GM13976 (cell line): ENCODE data around the gene RNF175.

Source experiments
- DNase-seq: peaks from one replicate; pipeline ENCODE4 v3.0.0; 2012; ENCODE audit warnings: low spot score
- in situ Hi-C: fragments of 300-500 bp; cut with MboI; formaldehyde crosslinking; loops from one replicate; pipeline ENCODE4 v1.12.0; 2022; ENCODE audit warnings: low sequenced_read_pairs, mixed read lengths, inconsistent platforms; ENCODE audit not compliant: unreplicated experiment
- TF ChIP-seq, protein P1 (sequence below): IDR thresholded peaks from 2 replicates; pipeline ENCODE4 v1.5.1; 2012; ENCODE audit warnings: borderline replicate concordance, mild to moderate bottlenecking; ENCODE audit not compliant: insufficient read depth; ENCODE audit errors: extremely low read depth, missing control alignments, control extremely low read depth

Gene RNF175

DNA sequence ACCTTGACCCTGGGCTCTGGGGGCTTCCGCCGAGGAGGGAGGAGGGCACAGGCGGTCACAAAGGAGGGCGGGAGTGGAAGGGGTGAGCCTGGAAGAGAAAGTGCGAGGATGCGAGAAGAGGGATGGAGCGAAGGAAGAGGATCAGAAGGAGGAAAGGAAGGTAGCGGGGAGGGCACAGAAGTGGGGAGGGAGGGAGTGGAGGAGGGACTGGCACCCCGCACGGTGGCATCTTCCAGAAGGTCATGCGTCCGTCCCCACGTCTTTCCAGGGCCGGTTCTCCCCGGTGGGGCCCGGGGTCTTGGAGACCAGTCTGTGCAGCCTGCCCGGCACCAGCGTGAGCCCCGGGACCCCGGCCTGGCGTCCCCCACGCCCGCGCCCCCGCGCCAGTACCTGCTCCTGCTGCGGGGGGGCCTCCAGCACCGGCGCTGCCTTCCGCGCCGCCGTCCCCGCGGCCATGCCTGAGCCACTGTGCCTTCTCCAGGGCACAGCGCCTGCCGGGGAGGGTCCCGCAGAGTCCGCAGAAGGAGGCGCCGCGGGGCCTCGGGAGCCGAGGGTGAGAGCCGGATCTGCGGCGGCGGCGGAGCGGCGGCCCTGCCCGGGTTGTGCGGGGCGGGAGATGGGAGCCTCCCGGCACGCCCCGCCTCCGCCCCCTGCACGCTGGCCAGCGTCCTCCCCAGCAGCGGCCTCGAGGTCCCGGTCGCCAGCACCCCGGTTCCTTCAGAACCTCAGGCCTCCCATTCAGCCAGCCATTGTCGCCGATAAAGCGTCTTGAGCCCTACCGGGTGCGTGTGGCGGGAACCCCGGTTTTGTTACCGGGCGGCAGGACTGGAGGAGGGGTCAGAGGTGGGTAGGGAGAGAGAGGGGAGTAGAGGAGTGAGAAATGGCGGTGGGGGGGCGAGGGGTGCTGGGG lies at the start of gene RNF175:
RNF175 (minus strand) TSS at position 618 of the 910 bp plus-strand sequence; CDS start at position 456, 162 bp downstream.
- DNase-seq = no peak
- TF ChIP-seq, protein P1, sequence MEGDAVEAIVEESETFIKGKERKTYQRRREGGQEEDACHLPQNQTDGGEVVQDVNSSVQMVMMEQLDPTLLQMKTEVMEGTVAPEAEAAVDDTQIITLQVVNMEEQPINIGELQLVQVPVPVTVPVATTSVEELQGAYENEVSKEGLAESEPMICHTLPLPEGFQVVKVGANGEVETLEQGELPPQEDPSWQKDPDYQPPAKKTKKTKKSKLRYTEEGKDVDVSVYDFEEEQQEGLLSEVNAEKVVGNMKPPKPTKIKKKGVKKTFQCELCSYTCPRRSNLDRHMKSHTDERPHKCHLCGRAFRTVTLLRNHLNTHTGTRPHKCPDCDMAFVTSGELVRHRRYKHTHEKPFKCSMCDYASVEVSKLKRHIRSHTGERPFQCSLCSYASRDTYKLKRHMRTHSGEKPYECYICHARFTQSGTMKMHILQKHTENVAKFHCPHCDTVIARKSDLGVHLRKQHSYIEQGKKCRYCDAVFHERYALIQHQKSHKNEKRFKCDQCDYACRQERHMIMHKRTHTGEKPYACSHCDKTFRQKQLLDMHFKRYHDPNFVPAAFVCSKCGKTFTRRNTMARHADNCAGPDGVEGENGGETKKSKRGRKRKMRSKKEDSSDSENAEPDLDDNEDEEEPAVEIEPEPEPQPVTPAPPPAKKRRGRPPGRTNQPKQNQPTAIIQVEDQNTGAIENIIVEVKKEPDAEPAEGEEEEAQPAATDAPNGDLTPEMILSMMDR = no peak
- in situ Hi-C loops = no loop called here

DNA sequence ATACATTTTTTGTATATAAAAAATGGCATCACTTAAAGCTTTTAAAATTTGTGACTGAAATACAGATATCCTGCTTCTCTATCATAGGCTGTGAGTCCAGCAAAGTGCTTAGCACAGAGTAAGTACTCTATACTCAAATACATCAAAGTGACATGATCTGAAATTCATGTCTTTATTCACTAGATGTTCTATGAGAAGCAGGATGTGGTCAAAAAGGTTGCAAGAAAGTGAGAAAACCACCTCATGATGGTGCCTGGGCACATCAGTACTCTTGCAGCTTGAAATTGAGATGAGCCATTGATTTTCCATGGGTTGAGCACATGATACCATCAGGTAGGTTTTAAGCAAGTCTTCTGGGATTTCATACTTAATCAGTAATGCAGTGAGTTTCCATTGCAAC lies 49.5 kb upstream of the RNF175 start:
- in situ Hi-C loops = no loop called here
- no peak for DNase-seq
- TF ChIP-seq, protein P1 = no peak

DNA sequence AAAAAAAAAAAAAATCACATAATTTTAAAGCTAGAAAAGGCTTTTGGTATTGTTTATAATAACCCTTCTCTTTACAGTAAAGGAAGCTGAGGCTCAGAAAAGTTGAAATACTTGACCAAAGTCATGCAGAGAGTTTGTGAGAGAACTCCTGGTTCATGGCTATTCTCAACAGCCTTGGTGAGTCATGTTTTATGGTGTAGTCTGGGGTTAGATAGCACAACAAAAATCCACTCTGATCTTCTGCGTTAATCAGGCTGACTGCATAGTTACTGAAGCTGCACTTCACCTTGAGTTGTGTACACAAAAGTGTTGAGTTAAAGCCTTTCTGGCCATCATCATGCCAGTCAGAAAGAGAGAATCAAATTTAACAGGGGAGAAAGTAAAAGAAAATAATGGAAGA lies 48.4 kb upstream of the RNF175 start:
- no peak for DNase-seq
- TF ChIP-seq, protein P1 = no peak
- in situ Hi-C loops = no loop called here

DNA sequence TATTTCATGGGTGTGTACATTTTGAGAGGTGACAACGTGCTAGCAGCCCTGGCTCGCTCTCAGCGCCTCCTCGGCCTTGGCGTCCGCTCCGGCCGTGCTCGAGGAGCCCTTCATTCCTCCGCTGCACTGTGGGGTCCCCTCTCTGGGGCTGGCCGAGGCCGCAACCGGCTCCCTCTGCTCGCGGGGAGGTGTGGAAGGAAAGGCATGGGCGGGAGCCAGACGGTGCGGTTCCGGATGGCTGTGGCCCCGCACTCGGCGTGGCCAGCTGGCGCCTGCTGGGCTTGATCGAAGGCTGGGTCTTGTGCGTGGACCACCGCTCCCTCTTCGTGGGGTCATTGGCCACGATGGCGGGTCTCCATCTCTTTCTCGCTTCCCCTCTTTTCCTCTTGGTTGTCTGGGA lies 46.2 kb upstream of the RNF175 start:
- DNase-seq = no peak
- in situ Hi-C loops = no loop called here
- TF ChIP-seq, protein P1 = no peak

DNA sequence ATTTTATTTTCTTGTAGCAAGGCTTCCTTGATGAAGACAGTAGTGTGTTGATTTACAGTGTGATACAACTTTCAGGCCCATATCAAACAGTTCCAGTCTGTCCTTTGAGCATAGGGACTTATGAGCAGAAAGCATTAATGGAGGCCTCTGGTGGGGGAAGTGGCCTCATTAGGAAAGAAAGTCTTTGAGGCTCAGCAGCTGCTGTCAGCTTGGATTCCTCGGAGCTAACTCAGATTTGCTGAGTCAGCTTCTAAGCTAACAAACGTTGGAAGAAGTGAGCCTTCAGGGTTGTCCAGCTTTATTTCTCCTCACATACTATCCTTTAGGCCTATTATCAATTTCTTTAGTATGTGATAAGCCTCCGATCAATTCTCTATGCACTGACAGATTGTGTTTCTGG lies 44.9 kb upstream of the RNF175 start:
- DNase-seq = no peak
- in situ Hi-C loops = no loop called here
- TF ChIP-seq, protein P1 = no peak

DNA sequence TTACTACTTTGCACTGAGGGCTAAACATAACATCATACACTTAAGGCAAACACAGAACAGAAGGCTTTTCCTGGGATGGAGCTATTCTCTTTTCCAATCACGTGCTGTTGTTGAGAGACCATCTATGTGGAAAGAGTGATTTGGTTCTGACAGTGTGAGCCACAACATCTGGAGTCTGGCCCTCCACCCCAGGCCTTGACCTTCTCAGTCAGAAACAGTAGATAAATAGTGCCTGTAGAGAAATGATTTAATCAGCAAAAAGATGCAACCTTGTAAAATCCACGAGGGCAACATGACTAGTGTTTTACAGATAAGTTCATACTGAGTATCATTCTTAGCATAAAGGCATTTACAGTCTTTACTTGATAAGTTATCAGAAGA lies 39.9 kb upstream of the RNF175 start:
- TF ChIP-seq, protein P1 = no peak
- DNase-seq = no peak
- in situ Hi-C loops = loop anchor here (25.0 kb wide), 1 partner anchor 713 kb away; no protein-coding TSS in a partner anchor
